SK-N-SH (cell line): ENCODE measurements around the gene TDRD9. TPM values are rescaled to one million over a fixed set of nuclear protein-coding genes. Genes with fewer than 3 reads are reported as not detected.

ENCODE experiments used
- CTCF ChIA-PET: fragments of 300-600, 350-600 bp; formaldehyde crosslinking; extraction: SDS; loops from one replicate; lab custom pipeline; 2021; lab: Yijun Ruan, JAX
- POLR2A ChIA-PET: fragments of 350-600 bp; sonication (Branson Sonifier 250); formaldehyde crosslinking; extraction: SDS; loops from one replicate; lab custom pipeline; 2020; ENCODE audit warnings: antibody characterized with exemption, inconsistent platforms; lab: Yijun Ruan, JAX
- DNase-seq: peaks from one replicate; pipeline ENCODE4 v3.0.0; 2012
- H2AFZ ChIP-seq: fragments of 200-600 bp; sonication (generic); 2 replicates; pipeline ENCODE4 v1.8.1; 2016; ENCODE audit warnings: antibody characterized with exemption, mild to moderate bottlenecking, low read depth
- H3F3A ChIP-seq: fragments of 200-600 bp; sonication (generic); replicated peaks from 2 replicates; pipeline ENCODE3; 2016; ENCODE audit warnings: antibody characterized with exemption, mild to moderate bottlenecking; ENCODE audit not compliant: insufficient read depth
- H3K27ac ChIP-seq, 2 experiments: fragments of 200-500 bp in 1 of 2; fragments of 200-600 bp in 1 of 2; sonication (Bioruptor generic) in 1 of 2; sonication (generic), shearing (Covaris generic) in 1 of 2; 2 replicates each; pipeline versions ENCODE4 v1.5.1 to v1.6.1; 2014 to 2016; ENCODE audit warnings: low read depth in 2 of 2, inconsistent platforms in 1 of 2, low read length in 1 of 2, mild to moderate bottlenecking in 1 of 2, mixed read lengths in 1 of 2
- H3K27me3 ChIP-seq: fragments of 200-600 bp; sonication (generic), shearing (Covaris generic); 2 replicates; pipeline ENCODE4 v1.6.1; 2016; ENCODE audit warnings: mixed run types; ENCODE audit not compliant: insufficient read depth
- H3K36me3 ChIP-seq, 2 experiments: fragments of 200-500 bp in 1 of 2; fragments of 200-600 bp in 1 of 2; sonication (Bioruptor generic) in 1 of 2; sonication (generic) in 1 of 2; replicated peaks in 1 of 2; 2 replicates each; pipeline versions ENCODE3 to v1.5.1; 2014 to 2016; ENCODE audit warnings: low read length in 1 of 2, mild to moderate bottlenecking in 1 of 2; ENCODE audit not compliant: insufficient read depth in 2 of 2, control insufficient read depth in 1 of 2
- H3K4me1 ChIP-seq, 2 experiments: fragments of 200-500 bp in 1 of 2; fragments of 200-600 bp in 1 of 2; sonication (Bioruptor generic) in 1 of 2; sonication (generic), shearing (Covaris generic) in 1 of 2; 2 replicates each; pipeline versions ENCODE4 v1.5.1 to v1.6.1; 2014 to 2016; ENCODE audit warnings: low read depth in 1 of 2, low read length in 1 of 2, mixed run types in 1 of 2; ENCODE audit not compliant: insufficient read depth in 2 of 2, control insufficient read depth in 1 of 2
- H3K4me2 ChIP-seq: fragments of 200-600 bp; sonication (generic), shearing (Covaris generic); 2 replicates; pipeline ENCODE4 v1.6.1; 2017; ENCODE audit warnings: mixed run types
- H3K4me3 ChIP-seq, 2 experiments: fragments of 200-500 bp in 1 of 2; fragments of 200-600 bp in 1 of 2; sonication (Bioruptor generic) in 1 of 2; sonication (generic), shearing (Covaris generic) in 1 of 2; 2 replicates each; pipeline versions ENCODE4 v1.5.1 to v1.8.1; 2014 to 2016; ENCODE audit warnings: low read depth in 2 of 2, inconsistent platforms in 1 of 2, low read length in 1 of 2, mild to moderate bottlenecking in 1 of 2, mixed read lengths in 1 of 2, moderate library complexity in 1 of 2
- H3K79me2 ChIP-seq: fragments of 200-600 bp; sonication (generic); 2 replicates; pipeline ENCODE4 v1.8.1; 2017; ENCODE audit warnings: mild to moderate bottlenecking; ENCODE audit not compliant: insufficient read depth
- H3K9ac ChIP-seq: fragments of 200-600 bp; sonication (generic); 2 replicates; pipeline ENCODE4 v1.6.1; 2017; ENCODE audit warnings: mixed run types
- H3K9me2 ChIP-seq: fragments of 200-600 bp; sonication (generic); 2 replicates; pipeline ENCODE4 v1.6.1; 2017; ENCODE audit warnings: mixed run types
- H3K9me3 ChIP-seq: fragments of 200-600 bp; sonication (generic); 2 replicates; pipeline ENCODE4 v1.6.1; 2017; ENCODE audit warnings: mixed run types, mild to moderate bottlenecking, moderate library complexity
- H4K20me1 ChIP-seq: fragments of 200-600 bp; sonication (generic); 2 replicates; pipeline ENCODE4 v1.6.1; 2017; ENCODE audit warnings: mild to moderate bottlenecking, mixed run types; ENCODE audit not compliant: insufficient read depth
- GABPA ChIP-seq: IDR thresholded peaks from 2 replicates; pipeline ENCODE4 v1.4.0; 2012; ENCODE audit warnings: low read depth, mild to moderate bottlenecking
- MEF2A ChIP-seq: IDR thresholded peaks from 2 replicates; pipeline ENCODE4 v1.4.0; 2012; ENCODE audit warnings: low read depth, borderline replicate concordance
- NFIC ChIP-seq: IDR thresholded peaks from 2 replicates; pipeline ENCODE4 v1.4.0; 2012; ENCODE audit warnings: borderline replicate concordance
- SIN3A ChIP-seq: IDR thresholded peaks from 2 replicates; pipeline ENCODE4 v1.6.1; 2012; ENCODE audit warnings: low read depth, mild to moderate bottlenecking, low read length, moderate library complexity, borderline replicate concordance
- TAF1 ChIP-seq: IDR thresholded peaks from 2 replicates; pipeline ENCODE4 v1.6.1; 2012; ENCODE audit warnings: low read depth, mild to moderate bottlenecking, low read length, moderate library complexity, borderline replicate concordance
- TEAD4 ChIP-seq: IDR thresholded peaks from 2 replicates; pipeline ENCODE4 v1.4.0; 2012; ENCODE audit warnings: mild to moderate bottlenecking, borderline replicate concordance; ENCODE audit not compliant: insufficient read depth
- WGBS: methylation state at CpG from one replicate; pipeline ENCODE4 v1.1.6; 2017; ENCODE audit warnings: low lambda C conversion rate; 5-methylcytosine and 5-hydroxymethylcytosine counted together
- polyA plus RNA-seq, 3 experiments: library from polyadenylated mRNA; depleted of rRNA; stranded (reverse); fragments of >200 nt; gene quantifications; 2 replicates each; pipeline ENCODE4 v1.2.3, GENCODE V29; 2012
- TF ChIP-seq, protein P1 (sequence below): IDR thresholded peaks from 2 replicates; pipeline ENCODE4 v1.4.0; 2012; ENCODE audit warnings: low read depth
- TF ChIP-seq, protein P2 (sequence below): IDR thresholded peaks from 2 replicates; pipeline ENCODE4 v1.6.1; 2012; ENCODE audit warnings: mild to moderate bottlenecking, low read depth, low read length, moderate library complexity
- TF ChIP-seq, protein P3 (sequence below): IDR thresholded peaks from 2 replicates; pipeline ENCODE4 v1.4.0; 2012; ENCODE audit warnings: low read depth, borderline replicate concordance

Gene TDRD9
- polyA plus RNA-seq, 1 of the 3 experiments (the other 2 are of a cell fraction) = not detected

DNA sequence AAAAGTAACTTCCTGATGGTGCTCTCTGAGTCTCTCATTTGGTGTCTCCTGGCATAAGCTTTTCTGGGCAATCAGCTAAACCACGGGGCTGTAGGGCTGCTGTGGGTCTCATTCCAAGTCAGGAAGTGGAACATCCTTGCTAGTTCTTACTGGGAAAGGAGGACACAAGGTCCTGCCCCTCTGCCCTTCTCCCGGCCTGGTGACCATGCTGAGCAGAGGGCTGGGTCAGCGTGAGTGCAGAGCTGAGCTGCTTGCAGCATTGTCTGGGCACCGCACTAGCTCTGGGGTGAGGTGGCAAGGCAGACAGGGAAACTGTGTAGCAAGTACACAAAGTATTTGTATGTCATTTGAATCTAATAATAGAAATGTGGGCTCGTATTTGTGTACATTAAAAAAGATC lies 112.3 kb downstream of the TDRD9 start:
- CTCF ChIA-PET = interaction anchor here (1.2 kb wide), 1 partner anchor 9 kb away, joined by 3 read pairs; no protein-coding TSS in a partner anchor
- no peak overlapping the region for H2AFZ ChIP-seq
- 33% methylated on average over 5 of the region's 5 CpGs for WGBS

More for the DNA sequence above, 112.3 kb downstream of the TDRD9 start:
- H3K36me3 ChIP-seq = no peaks in the 10 kb centered on the region
- no peaks in the 10 kb centered on the region for H4K20me1 ChIP-seq
- peaks cover 0 to 11% of the 10 kb centered on the region in 2 experiments; a peak in 1 of 4 replicates for H3K4me1 ChIP-seq
- no peak overlapping the region for H3K27ac ChIP-seq
- no peak overlapping the region for H3K4me3 ChIP-seq
- no peaks in the 10 kb centered on the region for H3K9me3 ChIP-seq
- peaks cover 8% of the 10 kb centered on the region; the same call in 1 of the 2 replicates for H3K27me3 ChIP-seq
- POLR2A ChIA-PET = no interaction called here
- H3K4me2 ChIP-seq = no peak overlapping the region
- DNase-seq = no peak
- TF ChIP-seq GABPA = no peak
- no peak for TF ChIP-seq TAF1
- TF ChIP-seq SIN3A = no peak
- TF ChIP-seq, protein P1, sequence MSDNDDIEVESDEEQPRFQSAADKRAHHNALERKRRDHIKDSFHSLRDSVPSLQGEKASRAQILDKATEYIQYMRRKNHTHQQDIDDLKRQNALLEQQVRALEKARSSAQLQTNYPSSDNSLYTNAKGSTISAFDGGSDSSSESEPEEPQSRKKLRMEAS = no peak
- no peak for TF ChIP-seq NFIC
- TF ChIP-seq, protein P2, sequence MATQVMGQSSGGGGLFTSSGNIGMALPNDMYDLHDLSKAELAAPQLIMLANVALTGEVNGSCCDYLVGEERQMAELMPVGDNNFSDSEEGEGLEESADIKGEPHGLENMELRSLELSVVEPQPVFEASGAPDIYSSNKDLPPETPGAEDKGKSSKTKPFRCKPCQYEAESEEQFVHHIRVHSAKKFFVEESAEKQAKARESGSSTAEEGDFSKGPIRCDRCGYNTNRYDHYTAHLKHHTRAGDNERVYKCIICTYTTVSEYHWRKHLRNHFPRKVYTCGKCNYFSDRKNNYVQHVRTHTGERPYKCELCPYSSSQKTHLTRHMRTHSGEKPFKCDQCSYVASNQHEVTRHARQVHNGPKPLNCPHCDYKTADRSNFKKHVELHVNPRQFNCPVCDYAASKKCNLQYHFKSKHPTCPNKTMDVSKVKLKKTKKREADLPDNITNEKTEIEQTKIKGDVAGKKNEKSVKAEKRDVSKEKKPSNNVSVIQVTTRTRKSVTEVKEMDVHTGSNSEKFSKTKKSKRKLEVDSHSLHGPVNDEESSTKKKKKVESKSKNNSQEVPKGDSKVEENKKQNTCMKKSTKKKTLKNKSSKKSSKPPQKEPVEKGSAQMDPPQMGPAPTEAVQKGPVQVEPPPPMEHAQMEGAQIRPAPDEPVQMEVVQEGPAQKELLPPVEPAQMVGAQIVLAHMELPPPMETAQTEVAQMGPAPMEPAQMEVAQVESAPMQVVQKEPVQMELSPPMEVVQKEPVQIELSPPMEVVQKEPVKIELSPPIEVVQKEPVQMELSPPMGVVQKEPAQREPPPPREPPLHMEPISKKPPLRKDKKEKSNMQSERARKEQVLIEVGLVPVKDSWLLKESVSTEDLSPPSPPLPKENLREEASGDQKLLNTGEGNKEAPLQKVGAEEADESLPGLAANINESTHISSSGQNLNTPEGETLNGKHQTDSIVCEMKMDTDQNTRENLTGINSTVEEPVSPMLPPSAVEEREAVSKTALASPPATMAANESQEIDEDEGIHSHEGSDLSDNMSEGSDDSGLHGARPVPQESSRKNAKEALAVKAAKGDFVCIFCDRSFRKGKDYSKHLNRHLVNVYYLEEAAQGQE = no peak
- TF ChIP-seq, protein P3, sequence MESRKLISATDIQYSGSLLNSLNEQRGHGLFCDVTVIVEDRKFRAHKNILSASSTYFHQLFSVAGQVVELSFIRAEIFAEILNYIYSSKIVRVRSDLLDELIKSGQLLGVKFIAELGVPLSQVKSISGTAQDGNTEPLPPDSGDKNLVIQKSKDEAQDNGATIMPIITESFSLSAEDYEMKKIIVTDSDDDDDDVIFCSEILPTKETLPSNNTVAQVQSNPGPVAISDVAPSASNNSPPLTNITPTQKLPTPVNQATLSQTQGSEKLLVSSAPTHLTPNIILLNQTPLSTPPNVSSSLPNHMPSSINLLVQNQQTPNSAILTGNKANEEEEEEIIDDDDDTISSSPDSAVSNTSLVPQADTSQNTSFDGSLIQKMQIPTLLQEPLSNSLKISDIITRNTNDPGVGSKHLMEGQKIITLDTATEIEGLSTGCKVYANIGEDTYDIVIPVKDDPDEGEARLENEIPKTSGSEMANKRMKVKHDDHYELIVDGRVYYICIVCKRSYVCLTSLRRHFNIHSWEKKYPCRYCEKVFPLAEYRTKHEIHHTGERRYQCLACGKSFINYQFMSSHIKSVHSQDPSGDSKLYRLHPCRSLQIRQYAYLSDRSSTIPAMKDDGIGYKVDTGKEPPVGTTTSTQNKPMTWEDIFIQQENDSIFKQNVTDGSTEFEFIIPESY = no peak
- no peak for TF ChIP-seq TEAD4
- no peak for TF ChIP-seq MEF2A
- H3K9me2 ChIP-seq = no peaks in the 10 kb centered on the region
- no peaks in the 10 kb centered on the region for H3F3A ChIP-seq
- no peak overlapping the region for H3K9ac ChIP-seq
- H3K79me2 ChIP-seq = no peaks in the 10 kb centered on the region
